ENCODE data around the gene PBX2.

Gene PBX2

DNA sequence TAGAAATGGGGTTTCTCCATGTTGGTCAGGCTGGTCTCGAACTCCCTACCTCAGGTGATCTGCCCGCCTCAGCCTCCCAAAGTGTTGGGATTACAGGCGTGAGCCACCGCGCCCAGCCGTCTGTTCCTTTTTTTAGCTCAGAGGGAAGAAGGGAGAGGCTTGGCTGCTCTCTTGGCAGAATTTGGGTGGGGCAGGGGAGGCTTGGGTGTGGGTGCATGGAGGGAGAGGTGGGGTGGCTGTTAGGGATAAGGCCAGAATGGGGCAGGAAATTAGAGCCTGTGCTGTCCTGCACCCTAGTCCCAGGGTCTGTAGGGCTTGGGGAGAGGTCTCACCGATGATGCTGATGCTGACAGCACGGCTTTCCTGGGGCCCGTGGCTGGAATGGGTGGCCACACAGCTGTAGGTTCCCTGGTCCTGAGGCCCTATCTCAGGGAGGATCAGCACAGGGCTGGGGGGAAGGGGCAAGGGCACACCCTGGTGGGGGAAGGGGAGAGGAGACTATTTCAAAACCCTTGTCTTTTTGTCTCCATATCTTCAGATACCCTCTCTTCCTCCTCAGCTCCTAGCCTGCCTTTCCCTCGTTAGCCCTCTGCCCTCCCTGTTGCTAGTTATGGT is 8.0 kb downstream of the PBX2 start:
- Histone ChIP-seq H2AFZ (ENCODE audit: low read depth, low read length) (no peak overlapping the region), H3K36me3 (ENCODE audit: insufficient read depth, low read length) (peaks cover 65% of the 10 kb centered on the region), H3K4me3 (ENCODE audit: low read depth in 1 of 2, low read length in 2 of 2) (no peak overlapping the region), H3K4me1 (ENCODE audit: insufficient read depth, low read length) (peaks cover 34% of the 10 kb centered on the region), H3K9ac (ENCODE audit: low read depth, low read length) (no peak overlapping the region), H3K9me3 (ENCODE audit: insufficient read depth, low read length, severe bottlenecking) (no peaks in the 10 kb centered on the region), H3K27me3 (ENCODE audit: insufficient read depth, low read length, poor library complexity) (no peaks in the 10 kb centered on the region), H3K4me2 (ENCODE audit: insufficient read depth, low read length) (no peak overlapping the region), H3K27ac (ENCODE audit: low read length) (no peak overlapping the region), H4K20me1 (ENCODE audit: insufficient read depth, low read length) (no peaks in the 10 kb centered on the region), H3K79me2 (ENCODE audit: insufficient read depth, low read length) (peaks cover 21% of the 10 kb centered on the region)
- no peak for DNase-seq
- ATAC-seq (ENCODE audit: insufficient read depth, low read depth) = no peak
- no peak for TF ChIP-seq EZH2 (IDR thresholded peaks at IDR 0.05; ENCODE audit: borderline replicate concordance, low read depth, low read length, severe bottlenecking)
- TF ChIP-seq, protein P1, sequence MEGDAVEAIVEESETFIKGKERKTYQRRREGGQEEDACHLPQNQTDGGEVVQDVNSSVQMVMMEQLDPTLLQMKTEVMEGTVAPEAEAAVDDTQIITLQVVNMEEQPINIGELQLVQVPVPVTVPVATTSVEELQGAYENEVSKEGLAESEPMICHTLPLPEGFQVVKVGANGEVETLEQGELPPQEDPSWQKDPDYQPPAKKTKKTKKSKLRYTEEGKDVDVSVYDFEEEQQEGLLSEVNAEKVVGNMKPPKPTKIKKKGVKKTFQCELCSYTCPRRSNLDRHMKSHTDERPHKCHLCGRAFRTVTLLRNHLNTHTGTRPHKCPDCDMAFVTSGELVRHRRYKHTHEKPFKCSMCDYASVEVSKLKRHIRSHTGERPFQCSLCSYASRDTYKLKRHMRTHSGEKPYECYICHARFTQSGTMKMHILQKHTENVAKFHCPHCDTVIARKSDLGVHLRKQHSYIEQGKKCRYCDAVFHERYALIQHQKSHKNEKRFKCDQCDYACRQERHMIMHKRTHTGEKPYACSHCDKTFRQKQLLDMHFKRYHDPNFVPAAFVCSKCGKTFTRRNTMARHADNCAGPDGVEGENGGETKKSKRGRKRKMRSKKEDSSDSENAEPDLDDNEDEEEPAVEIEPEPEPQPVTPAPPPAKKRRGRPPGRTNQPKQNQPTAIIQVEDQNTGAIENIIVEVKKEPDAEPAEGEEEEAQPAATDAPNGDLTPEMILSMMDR (IDR thresholded peaks at IDR 0.05; ENCODE audit: borderline replicate concordance, extremely low read depth, low read length, poor library complexity, severe bottlenecking) = no peak

DNA sequence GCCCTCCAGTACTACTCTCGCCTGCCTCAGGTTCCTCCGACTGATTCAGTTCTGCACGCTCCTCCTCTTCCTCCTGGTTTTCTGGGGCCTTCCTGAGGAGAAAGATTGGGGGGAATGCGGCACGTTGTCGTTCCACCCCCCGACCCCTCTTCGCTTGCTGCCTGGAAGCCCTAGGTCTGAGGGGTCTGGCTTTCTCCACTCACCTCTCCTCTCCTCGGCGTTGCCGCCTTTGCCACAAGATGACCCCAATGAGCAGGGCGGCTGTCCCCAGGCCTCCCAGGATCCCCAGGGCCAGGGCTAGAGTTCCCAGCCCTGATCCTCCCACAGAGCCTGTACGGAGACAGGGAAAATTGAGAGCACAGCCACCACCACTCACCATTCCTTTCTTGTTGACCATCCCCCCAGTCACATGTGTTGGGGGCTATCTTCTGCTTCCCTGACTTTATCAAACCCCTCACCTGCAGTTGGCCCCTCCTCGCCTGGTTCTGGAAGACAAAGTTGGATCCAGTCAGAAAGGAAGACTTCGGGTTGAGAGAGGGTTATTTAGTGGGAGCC is 8.8 kb downstream of the PBX2 start:
- Histone ChIP-seq H2AFZ (ENCODE audit: low read depth, low read length) (no peak overlapping the region), H3K4me2 (ENCODE audit: insufficient read depth, low read length) (no peak overlapping the region), H3K9me3 (ENCODE audit: insufficient read depth, low read length, severe bottlenecking) (no peaks in the 10 kb centered on the region), H3K9ac (ENCODE audit: low read depth, low read length) (no peak overlapping the region), H3K79me2 (ENCODE audit: insufficient read depth, low read length) (peaks cover 27% of the 10 kb centered on the region), H3K27me3 (ENCODE audit: insufficient read depth, low read length, poor library complexity) (no peaks in the 10 kb centered on the region), H3K36me3 (ENCODE audit: insufficient read depth, low read length) (peaks cover 57% of the 10 kb centered on the region), H3K4me1 (ENCODE audit: insufficient read depth, low read length) (peaks cover 37% of the 10 kb centered on the region), H4K20me1 (ENCODE audit: insufficient read depth, low read length) (no peaks in the 10 kb centered on the region), H3K27ac (ENCODE audit: low read length) (no peak overlapping the region), H3K4me3 (ENCODE audit: low read depth in 1 of 2, low read length in 2 of 2) (no peak overlapping the region)
- DNase-seq = no peak
- no peak for ATAC-seq (ENCODE audit: insufficient read depth, low read depth)
- TF ChIP-seq EZH2 (IDR thresholded peaks at IDR 0.05; ENCODE audit: borderline replicate concordance, low read depth, low read length, severe bottlenecking) = no peak
- TF ChIP-seq, protein P1 (IDR thresholded peaks at IDR 0.05; ENCODE audit: borderline replicate concordance, extremely low read depth, low read length, poor library complexity, severe bottlenecking) = no peak

DNA sequence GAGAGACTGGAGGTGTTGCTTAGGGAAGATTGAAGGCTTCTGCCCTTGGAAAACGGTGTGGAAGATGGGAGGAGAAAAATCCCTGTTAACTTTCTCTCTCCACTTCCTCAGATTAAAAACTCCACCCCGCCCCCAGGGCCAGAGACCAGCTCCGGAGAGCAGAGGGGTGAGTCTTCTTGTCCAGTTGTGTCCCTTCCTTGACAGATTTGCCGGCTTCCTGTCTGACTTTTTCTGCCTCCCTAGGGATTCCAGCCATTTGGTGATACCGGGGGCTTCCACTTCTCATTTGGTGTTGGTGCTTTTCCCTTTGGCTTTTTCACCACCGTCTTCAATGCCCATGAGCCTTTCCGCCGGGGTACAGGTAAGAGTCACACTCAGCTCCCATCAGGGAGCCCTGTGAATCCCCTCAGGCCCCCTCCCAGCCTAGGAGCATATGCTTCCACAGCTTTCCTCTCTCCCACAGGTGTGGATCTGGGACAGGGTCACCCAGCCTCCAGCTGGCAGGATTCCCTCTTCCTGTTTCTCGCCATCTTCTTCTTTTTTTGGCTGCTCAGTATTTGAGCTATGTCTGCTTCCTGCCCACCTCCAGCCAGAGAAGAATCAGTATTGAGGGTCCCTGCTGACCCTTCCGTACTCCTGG is 10.1 kb downstream of the PBX2 start:
- DNase-seq (no peak), ATAC-seq (ENCODE audit: insufficient read depth, low read depth) (no peak)
- H3K9me3 ChIP-seq (ENCODE audit: insufficient read depth, low read length, severe bottlenecking) = no peaks in the 10 kb centered on the region
- H3K27ac ChIP-seq (ENCODE audit: low read length) = no peak overlapping the region
- H3K9ac ChIP-seq (ENCODE audit: low read depth, low read length) = peak overlapping the region; percentile 79; the same call in 1 of the 2 replicates
- H4K20me1 ChIP-seq (ENCODE audit: insufficient read depth, low read length) = no peaks in the 10 kb centered on the region
- no peaks in the 10 kb centered on the region for H3K27me3 ChIP-seq (ENCODE audit: insufficient read depth, low read length, poor library complexity)
- H3K79me2 ChIP-seq (ENCODE audit: insufficient read depth, low read length) = peaks cover 34% of the 10 kb centered on the region
- no peak overlapping the region for H2AFZ ChIP-seq (ENCODE audit: low read depth, low read length)
- H3K36me3 ChIP-seq (ENCODE audit: insufficient read depth, low read length) = peaks cover 50% of the 10 kb centered on the region
- TF ChIP-seq EZH2 (IDR thresholded peaks at IDR 0.05; ENCODE audit: borderline replicate concordance, low read depth, low read length, severe bottlenecking) = no peak
- TF ChIP-seq, protein P1 (IDR thresholded peaks at IDR 0.05; ENCODE audit: borderline replicate concordance, extremely low read depth, low read length, poor library complexity, severe bottlenecking) = no peak
- H3K4me3 ChIP-seq (ENCODE audit: low read depth in 1 of 2, low read length in 2 of 2) = peak overlapping the region in 1 of 2 experiments; percentile 91; a peak in 1 of 4 replicates
- H3K4me2 ChIP-seq (ENCODE audit: insufficient read depth, low read length) = peak overlapping the region; percentile 75
- peaks cover 47% of the 10 kb centered on the region for H3K4me1 ChIP-seq (ENCODE audit: insufficient read depth, low read length)

Data from DND-41 (cell line).